ENCODE results near the gene NBPF3. TPM values are rescaled to one million over a fixed set of nuclear protein-coding genes. Genes with fewer than 3 reads are reported as not detected.
"Not testable (repeated sequence)": the region's sequence is repeated elsewhere in the genome, so short reads cannot be mapped to it uniquely, and the experiment has no call there.

The NBPF3 gene
- total RNA-seq, 1 experiment from 2014 or later = 17.3 TPM

DNA sequence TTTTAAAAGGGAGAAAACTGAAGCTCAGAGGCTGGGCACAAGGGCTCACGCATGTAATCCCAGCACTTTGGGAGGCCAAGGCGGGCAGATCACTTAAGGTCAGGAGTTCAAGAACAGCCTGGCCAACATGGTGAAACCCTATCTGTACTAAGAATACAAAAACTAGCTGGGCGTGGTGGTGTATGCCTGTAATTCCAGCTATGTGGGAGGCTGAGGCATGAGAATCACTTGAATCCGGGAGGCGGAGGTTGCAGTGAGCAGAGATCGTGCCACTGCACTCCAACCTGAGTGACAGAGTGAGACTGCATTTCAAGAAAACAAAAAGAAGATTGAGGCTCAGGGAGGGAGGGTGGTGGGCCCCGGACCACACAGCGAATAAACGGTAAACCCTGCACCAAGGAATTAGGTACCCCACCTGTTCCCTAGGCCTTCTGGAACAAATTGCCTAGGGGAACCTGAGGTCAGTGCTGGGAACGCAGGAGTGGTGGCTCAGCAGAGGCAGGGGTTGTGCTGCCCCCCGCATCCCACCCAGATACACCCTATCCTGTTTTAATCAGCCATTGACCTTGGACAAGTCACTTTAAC, 79.6 kb downstream of the NBPF3 start:
- H3K9ac ChIP-seq (ENCODE audit: low read length); H3K9me3 ChIP-seq (ENCODE audit: control insufficient read depth in 1 of 2, insufficient read depth in 1 of 2, low read depth in 1 of 2, low read length in 2 of 2); BruUV-seq (replicated peaks); POLR2A ChIA-PET; H3K4me3 ChIP-seq (replicated peaks in 1 of 2; ENCODE audit: low read depth in 1 of 2, low read length in 2 of 2); H2AFZ ChIP-seq (ENCODE audit: low read depth, low read length, poor library complexity, severe bottlenecking); H3K79me2 ChIP-seq (ENCODE audit: insufficient read depth, low read length); H3K27me3 ChIP-seq (ENCODE audit: insufficient read depth, low read length); H3K27ac ChIP-seq (ENCODE audit: low read depth, low read length); H3K4me2 ChIP-seq (ENCODE audit: low read length); H3K36me3 ChIP-seq (ENCODE audit: control insufficient read depth in 1 of 2, insufficient read depth in 2 of 2, low read length in 2 of 2); H4K20me1 ChIP-seq (ENCODE audit: insufficient read depth); H3K9me2 ChIP-seq (ENCODE audit: insufficient read depth); ATAC-seq; DNase-seq (ENCODE audit: low read depth, low spot score); CTCF ChIA-PET; RAD21 ChIA-PET (ENCODE audit: low non-redundant PET in 1 of 2, low total read pairs in 2 of 2, uncharacterized antibody in 2 of 2, unreplicated experiment in 2 of 2): not testable (repeated sequence)
- H3K4me1 ChIP-seq (ENCODE audit: control insufficient read depth in 1 of 2, insufficient read depth in 2 of 2, low read length in 2 of 2) = peaks cover 0 to 10% of the 10 kb centered on the region in 2 experiments; a peak in 2 of 4 replicates
- intact Hi-C loops (cut with micrococcal nuclease) = loop anchor here (10.0 kb wide), 1 partner anchor 135 kb away; no protein-coding TSS in a partner anchor

DNA sequence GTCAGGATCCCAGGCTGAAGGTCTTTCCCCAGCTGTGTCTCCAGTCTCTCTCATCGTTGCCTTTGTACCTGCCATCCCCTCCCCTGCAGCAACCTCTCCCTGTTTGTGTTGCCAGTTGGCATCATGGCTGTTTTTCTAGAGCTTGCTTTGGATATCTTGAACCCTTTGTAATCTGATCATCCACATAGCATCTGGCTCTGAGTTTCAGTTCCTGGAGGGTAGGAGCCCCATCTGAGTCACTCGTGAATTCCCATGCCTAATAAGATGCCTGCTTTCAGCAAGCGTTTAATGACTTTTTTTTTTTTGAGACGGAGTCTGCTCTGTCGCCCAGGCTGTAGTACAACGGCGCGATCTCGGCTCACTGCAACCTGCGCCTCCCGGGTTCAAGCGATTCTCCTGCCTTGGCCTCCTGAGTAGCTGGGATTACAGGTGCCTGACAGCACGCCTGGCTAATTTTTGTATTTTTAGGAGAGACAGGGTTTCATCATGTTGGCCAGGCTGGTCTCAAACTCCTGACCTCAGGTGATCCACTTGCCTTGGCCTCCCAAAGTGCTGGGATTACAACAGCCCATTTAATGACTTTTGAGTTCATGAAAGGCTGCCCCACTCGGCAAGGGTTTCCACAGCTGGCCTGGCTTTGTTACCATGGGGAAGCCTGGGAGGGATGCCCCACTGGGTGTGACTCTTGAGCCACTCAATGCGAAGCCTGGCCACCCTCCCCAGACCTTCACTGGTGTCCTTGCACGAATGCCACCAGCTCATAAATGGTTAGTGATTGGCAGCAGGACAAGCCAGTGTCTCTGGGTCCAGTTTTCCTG, 81.2 kb downstream of the NBPF3 start:
- Histone ChIP-seq H3K4me2 (ENCODE audit: low read length) (peak overlapping the region; percentile 4; the same call in 1 of the 2 replicates), H4K20me1 (ENCODE audit: insufficient read depth) (no peaks in the 10 kb centered on the region), H3K27ac (ENCODE audit: low read depth, low read length) (no peak overlapping the region), H2AFZ (ENCODE audit: low read depth, low read length, poor library complexity, severe bottlenecking) (no peak overlapping the region), H3K9me3 (ENCODE audit: control insufficient read depth in 1 of 2, insufficient read depth in 1 of 2, low read depth in 1 of 2, low read length in 2 of 2) (no peaks in the 10 kb centered on the region), H3K9me2 (ENCODE audit: insufficient read depth) (no peaks in the 10 kb centered on the region), H3K36me3 (ENCODE audit: control insufficient read depth in 1 of 2, insufficient read depth in 2 of 2, low read length in 2 of 2) (no peaks in the 10 kb centered on the region), H3K9ac (ENCODE audit: low read length) (no peak overlapping the region), H3K4me3 (replicated peaks in 1 of 2; ENCODE audit: low read depth in 1 of 2, low read length in 2 of 2) (no peak overlapping the region), H3K27me3 (ENCODE audit: insufficient read depth, low read length) (no peaks in the 10 kb centered on the region), H3K79me2 (ENCODE audit: insufficient read depth, low read length) (no peaks in the 10 kb centered on the region), H3K4me1 (ENCODE audit: control insufficient read depth in 1 of 2, insufficient read depth in 2 of 2, low read length in 2 of 2) (peaks cover 0 to 10% of the 10 kb centered on the region in 2 experiments; a peak in 2 of 4 replicates)
- RAD21 ChIA-PET (ENCODE audit: low non-redundant PET in 1 of 2, low total read pairs in 2 of 2, uncharacterized antibody in 2 of 2, unreplicated experiment in 2 of 2) = no interaction called here
- ATAC-seq (no peak), DNase-seq (ENCODE audit: low read depth, low spot score) (no peak)
- no peak for TF ChIP-seq SIN3A (IDR thresholded peaks at IDR 0.05; ENCODE audit: low read depth)
- TF ChIP-seq ATF3 (IDR thresholded peaks at IDR 0.05) = no peak
- no peak for TF ChIP-seq ZNF274 (IDR thresholded peaks at IDR 0.05; ENCODE audit: low read depth, low read length)
- no peak for TF ChIP-seq RAD21 (IDR thresholded peaks at IDR 0.05; ENCODE audit: low read depth)
- TF ChIP-seq CEBPB (IDR thresholded peaks at IDR 0.05; ENCODE audit: low read depth) = no peak
- CTCF ChIA-PET = no interaction called here
- intact Hi-C loops (cut with micrococcal nuclease) = no loop called here
- no TSS peak for BruUV-seq (replicated peaks)
- POLR2A ChIA-PET = interaction anchor here (0.7 kb wide), 1 partner anchor 87 kb away, joined by 4 read pairs; no protein-coding TSS in a partner anchor
